Measurements from ENCODE around the gene FAM227B.

- TF ChIP-seq CTCF (conservative IDR thresholded peaks at IDR 0.05; ENCODE audit: low read depth, low read length), result no peak
- no peak for TF ChIP-seq EZH2phosphoT487 (IDR thresholded peaks at IDR 0.05; ENCODE audit: borderline replicate concordance, low read length)
- TF ChIP-seq EZH2 (IDR thresholded peaks at IDR 0.05; ENCODE audit: low read length, unreplicated experiment), result no peak
These were observed 289.2 kb downstream of the FAM227B start for GRCh38 chr15:49331442-49331841.
